ENCODE results near the gene TEX29.

DNA sequence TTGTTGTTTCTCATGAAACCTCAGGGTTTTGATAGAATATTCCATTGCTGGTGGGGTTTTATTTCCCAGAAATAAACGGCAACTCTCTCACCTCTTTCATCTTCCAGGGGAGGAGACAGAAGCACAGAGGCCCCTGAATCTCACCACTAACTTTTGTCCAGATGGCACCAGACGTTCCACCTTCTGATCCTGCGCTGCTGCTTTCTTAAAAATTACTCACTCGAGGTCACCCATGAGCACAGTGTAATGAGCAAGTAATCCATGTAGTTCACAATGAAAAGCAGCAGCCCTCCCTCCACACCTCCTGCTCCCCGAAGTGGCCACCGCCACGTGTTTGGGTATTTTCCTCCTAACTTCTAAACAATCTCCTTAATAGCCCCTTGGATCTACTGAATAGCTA is 51.3 kb downstream of the TEX29 start:
- TF ChIP-seq TAF1 (IDR thresholded peaks at IDR 0.05; ENCODE audit: borderline replicate concordance, low read depth, low read length) (no peak), POLR2AphosphoS5 (IDR thresholded peaks at IDR 0.05; ENCODE audit: low read depth, low read length) (no peak)

Data from GM12892 (cell line).